Hepatic stellate cell (primary cell): ENCODE data around the gene TAF9.
A peak's percentile ranks its signal among the peaks of the same experiment; 100 is the strongest.
"Not testable (repeated sequence)": the region's sequence is repeated elsewhere in the genome, so short reads cannot be mapped to it uniquely, and the experiment has no call there.

Experiments used
- DNase-seq: peaks from one replicate; pipeline ENCODE4 v3.0.0; 2011; ENCODE audit warnings: low spot score

The TAF9 gene

GRCh38 chr5:69335341-69335935 is 33.9 kb downstream of the TAF9 start:
- DNase-seq: no peak

GRCh38 chr5:69334793-69335268 is 34.5 kb downstream of the TAF9 start:
- peak; percentile 73 for DNase-seq

GRCh38 chr5:69333668-69334315 is 35.5 kb downstream of the TAF9 start:
- DNase-seq: not testable (repeated sequence)

- DNase-seq: no peak
Measured at GRCh38 chr5:69331528-69332445, 37.5 kb downstream of the TAF9 start.

- no peak for DNase-seq
Measured at GRCh38 chr5:69329905-69330489, 39.3 kb downstream of the TAF9 start.

GRCh38 chr5:69326365-69326764 is 43.0 kb downstream of the TAF9 start:
- no peak for DNase-seq

GRCh38 chr5:69317391-69317790 is 51.9 kb downstream of the TAF9 start:
- DNase-seq: no peak

GRCh38 chr5:69315972-69316371 is 53.3 kb downstream of the TAF9 start:
- no peak for DNase-seq
